Forelimb muscle (tissue), 1 donor: ENCODE results near the gene PLEKHG5. TPM values are rescaled to one million over a fixed set of nuclear protein-coding genes. Genes with fewer than 3 reads are reported as not detected.
"Not testable (repeated sequence)": the region's sequence is repeated elsewhere in the genome, so short reads cannot be mapped to it uniquely, and the experiment has no call there.

Experiments
- DNase-seq: peaks from one replicate; pipeline ENCODE4 v3.0.0-alpha.2; 2013; ENCODE audit warnings: low read depth
- polyA plus RNA-seq: library from polyadenylated mRNA; unstranded; fragments of 120-200 nt; gene quantifications from one replicate; pipeline ENCODE4 v1.2.1, GENCODE V29; 2013; ENCODE audit not compliant: insufficient read length

Gene PLEKHG5
- polyA plus RNA-seq, 1 donor, result 10.6 TPM

GRCh38 chr1:6495540-6496364 lies 4.3 kb upstream of the PLEKHG5 start:
- no peak for DNase-seq

- no peak for DNase-seq
These were observed 3.6 kb upstream of the PLEKHG5 start for GRCh38 chr1:6495041-6495441.

GRCh38 chr1:6494627-6495026 lies 3.2 kb upstream of the PLEKHG5 start:
- no peak for DNase-seq

- not testable (repeated sequence) for DNase-seq
These were observed 2.4 kb upstream of the PLEKHG5 start for GRCh38 chr1:6493834-6494223.

- no peak for DNase-seq
These were observed 499 bp upstream of the PLEKHG5 start for GRCh38 chr1:6491966-6492365.

GRCh38 chr1:6491081-6491449 lies 402 bp downstream of the PLEKHG5 start:
- no peak for DNase-seq

- no peak for DNase-seq
These were observed 1.0 kb downstream of the PLEKHG5 start for GRCh38 chr1:6490181-6491080.

GRCh38 chr1:6489799-6490180 lies 1.7 kb downstream of the PLEKHG5 start:
- no peak for DNase-seq

- no peak for DNase-seq
These were observed 2.1 kb downstream of the PLEKHG5 start for GRCh38 chr1:6489383-6489765.

GRCh38 chr1:6488602-6489382 lies 2.7 kb downstream of the PLEKHG5 start:
- no peak for DNase-seq

GRCh38 chr1:6487804-6488484 lies 3.5 kb downstream of the PLEKHG5 start:
- DNase-seq, result no peak

GRCh38 chr1:6486433-6487011 lies 4.9 kb downstream of the PLEKHG5 start:
- DNase-seq, result peak; percentile 32

GRCh38 chr1:6485168-6486101 lies 6.0 kb downstream of the PLEKHG5 start:
- no peak for DNase-seq

- DNase-seq, result no peak
These were observed 6.7 kb downstream of the PLEKHG5 start for GRCh38 chr1:6484826-6485167.

GRCh38 chr1:6483761-6484117 lies 7.7 kb downstream of the PLEKHG5 start:
- no peak for DNase-seq

GRCh38 chr1:6483017-6483760 lies 8.3 kb downstream of the PLEKHG5 start:
- no peak for DNase-seq

GRCh38 chr1:6481820-6482219 lies 9.6 kb downstream of the PLEKHG5 start:
- no peak for DNase-seq

GRCh38 chr1:6477039-6477820 lies 14.2 kb downstream of the PLEKHG5 start:
- no peak for DNase-seq

- DNase-seq, result no peak
These were observed 15.0 kb downstream of the PLEKHG5 start for GRCh38 chr1:6476483-6476882.
